Ramos (cell line): ENCODE results near the gene DLEC1.

Source experiments
- in situ Hi-C: fragments of 300-500 bp; cut with MboI; formaldehyde crosslinking; loops from one replicate; pipeline ENCODE4 v1.14.3; 2022; ENCODE audit warnings: low sequenced_read_pairs; ENCODE audit not compliant: unreplicated experiment

DLEC1 gene

GRCh38 chr3:38039101-38039898, at the start of gene DLEC1:
Gene DLEC1 (plus strand): TSS chr3:38039208. CDS start chr3:38039226, 18 bp downstream.
- in situ Hi-C loops = no loop called here

- in situ Hi-C loops = no loop called here
Measured at GRCh38 chr3:37989821-37990480, 49.1 kb upstream of the DLEC1 start.

DNA sequence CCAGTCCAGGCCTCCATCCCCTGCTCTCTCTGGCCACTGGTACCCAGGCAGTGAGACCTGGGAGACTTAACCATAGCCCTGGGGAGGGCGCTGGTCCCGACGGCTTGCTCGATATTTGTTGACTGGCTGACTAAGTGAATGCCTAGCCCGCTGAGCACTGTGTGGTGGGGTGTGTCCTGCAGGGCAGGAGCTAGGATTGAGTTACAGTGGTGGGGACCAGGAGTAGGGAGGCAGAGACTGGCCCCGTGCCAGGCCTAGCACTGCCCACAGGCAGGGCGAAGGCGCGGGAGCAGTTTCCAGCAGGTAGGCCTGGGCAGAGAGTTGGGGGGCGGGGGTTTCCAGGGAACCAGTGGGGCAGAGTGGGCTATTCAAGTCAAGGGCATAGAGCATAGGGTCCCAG, 48.5 kb upstream of the DLEC1 start, which contains the start of gene VILL:
Gene VILL, plus strand, starts transcription at position 260 of the 400 bp plus-strand sequence. CDS start 2,887 bp downstream, outside the sequence.
- in situ Hi-C loops = no loop called here

DNA sequence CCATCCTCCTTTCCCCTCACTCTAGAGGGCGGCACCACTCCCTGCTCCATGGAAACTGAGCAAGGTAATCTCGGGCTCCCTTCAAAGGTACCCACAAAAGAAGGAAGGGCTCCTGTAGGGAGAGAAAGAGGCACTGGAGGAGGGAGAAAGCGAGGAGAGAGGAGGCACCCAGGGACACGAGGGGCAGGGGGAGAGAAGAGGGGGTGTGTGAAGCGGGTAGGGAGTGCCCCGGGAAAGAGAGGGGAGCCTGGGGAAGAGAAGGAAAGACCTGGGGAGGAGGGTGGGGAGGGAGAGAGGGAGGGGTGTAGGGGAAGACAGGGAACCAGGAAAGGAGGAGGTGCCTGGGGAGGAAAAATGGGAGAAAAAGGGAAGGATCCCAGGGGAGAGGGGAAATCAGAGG, 47.9 kb upstream of the DLEC1 start:
- in situ Hi-C loops = no loop called here

- in situ Hi-C loops = no loop called here
Measured at GRCh38 chr3:37991823-37992222, 47.2 kb upstream of the DLEC1 start.

- in situ Hi-C loops = no loop called here
Measured at GRCh38 chr3:37992271-37993066, 46.5 kb upstream of the DLEC1 start.

GRCh38 chr3:37993067-37993455, 45.9 kb upstream of the DLEC1 start:
- in situ Hi-C loops = no loop called here

- in situ Hi-C loops = no loop called here
Measured at GRCh38 chr3:37993460-37993819, 45.6 kb upstream of the DLEC1 start.

GRCh38 chr3:37993820-37994638, 45.0 kb upstream of the DLEC1 start:
- in situ Hi-C loops = no loop called here

DNA sequence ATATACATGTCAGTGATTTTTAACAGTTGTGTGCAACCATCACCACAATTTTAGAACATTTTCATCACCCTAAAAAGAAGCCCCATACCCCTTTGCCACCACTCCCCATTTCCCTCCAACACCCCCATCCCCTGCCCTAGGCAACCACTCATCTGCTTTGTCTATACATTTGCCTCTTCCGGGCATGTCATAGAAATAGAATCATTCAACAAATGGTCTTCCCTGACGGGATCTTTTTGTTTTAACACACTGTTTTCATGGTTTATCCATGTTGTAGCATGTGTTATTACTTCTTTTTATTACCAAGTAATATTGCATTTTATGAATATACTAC, 44.4 kb upstream of the DLEC1 start:
- in situ Hi-C loops = no loop called here

GRCh38 chr3:37995652-37996641, 43.1 kb upstream of the DLEC1 start:
- in situ Hi-C loops = no loop called here

GRCh38 chr3:37996785-37997301, 42.2 kb upstream of the DLEC1 start:
- in situ Hi-C loops = no loop called here

DNA sequence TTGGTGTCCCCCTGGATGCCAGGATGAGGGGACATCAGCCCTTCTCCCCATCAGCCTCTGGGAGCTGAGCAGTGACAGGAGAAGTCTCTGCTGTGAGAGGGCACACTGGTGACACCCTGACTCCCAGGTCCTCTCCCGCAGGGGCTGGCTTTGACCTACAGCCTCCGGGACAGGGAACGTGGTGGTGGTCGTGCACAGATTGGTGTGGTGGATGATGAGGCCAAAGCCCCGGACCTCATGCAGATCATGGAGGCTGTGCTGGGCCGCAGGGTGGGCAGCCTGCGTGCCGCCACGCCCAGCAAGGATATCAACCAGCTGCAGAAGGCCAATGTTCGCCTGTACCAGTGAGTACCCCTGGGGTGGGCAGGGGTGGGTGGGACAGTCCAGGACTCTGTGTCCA, 41.7 kb upstream of the DLEC1 start:
- in situ Hi-C loops = no loop called here

DNA sequence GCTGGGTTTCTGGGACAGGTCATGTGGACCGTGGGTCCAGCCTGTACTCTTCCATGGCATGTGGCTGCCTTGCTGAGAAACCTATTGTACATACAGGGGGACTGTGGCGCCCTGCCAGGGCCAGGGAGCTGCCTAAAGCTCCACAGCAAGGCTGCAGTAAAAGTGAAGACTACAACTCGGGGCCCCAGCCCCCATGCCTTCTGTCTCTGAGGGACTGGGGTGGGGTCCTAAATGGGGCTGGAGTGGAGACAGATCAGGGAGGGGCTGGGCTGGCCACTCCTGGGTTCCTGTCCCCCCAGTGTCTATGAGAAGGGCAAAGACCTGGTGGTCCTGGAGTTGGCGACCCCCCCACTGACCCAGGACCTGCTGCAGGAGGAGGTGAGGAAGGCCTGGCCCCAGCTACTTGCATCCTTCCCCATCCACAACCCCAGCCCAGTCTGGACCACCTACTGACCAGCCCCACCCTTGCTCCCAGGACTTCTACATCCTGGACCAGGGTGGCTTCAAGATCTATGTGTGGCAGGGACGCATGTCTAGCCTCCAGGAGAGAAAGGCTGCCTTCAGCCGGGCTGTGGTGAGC, 41.1 kb upstream of the DLEC1 start:
- in situ Hi-C loops = no loop called here

GRCh38 chr3:37999836-38000235, 39.2 kb upstream of the DLEC1 start:
- in situ Hi-C loops = no loop called here

DNA sequence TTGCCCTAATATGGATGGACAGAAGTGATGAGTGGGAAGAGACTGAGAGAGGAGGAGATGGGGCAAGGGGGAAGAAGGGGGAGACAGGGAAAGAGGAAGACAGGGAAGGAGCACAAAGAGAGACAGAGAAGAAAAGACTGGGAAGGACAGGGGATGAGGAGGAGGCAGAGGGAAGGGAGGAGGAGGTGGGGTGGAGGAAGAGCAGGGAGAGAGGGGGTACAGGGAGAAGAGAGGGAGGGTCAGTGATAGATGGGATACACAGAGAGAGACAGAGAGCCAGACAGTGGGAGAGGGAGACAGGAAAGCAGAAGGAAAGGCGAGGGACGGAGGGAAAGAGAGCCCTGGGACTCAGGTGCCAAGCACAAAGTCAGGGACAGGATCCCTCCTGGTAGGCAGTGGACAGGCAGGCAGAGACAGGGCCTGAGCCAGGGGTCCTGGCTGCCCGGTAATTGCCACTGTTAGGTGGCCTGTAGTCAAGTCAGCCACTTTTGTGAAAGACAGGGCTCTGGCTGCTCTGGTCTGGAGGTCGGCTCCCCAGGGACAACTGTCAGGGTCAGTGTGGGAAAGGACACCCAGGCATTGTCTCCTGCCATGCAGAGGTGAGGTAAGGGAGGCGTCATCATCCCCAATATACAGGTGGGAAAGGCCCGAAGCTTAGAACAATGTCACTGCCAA, 38.6 kb upstream of the DLEC1 start:
- in situ Hi-C loops = no loop called here

GRCh38 chr3:38000965-38001455, 38.0 kb upstream of the DLEC1 start:
- in situ Hi-C loops = no loop called here
